ENCODE results near the gene GRP.
"Not testable (repeated sequence)": the region's sequence is repeated elsewhere in the genome, so short reads cannot be mapped to it uniquely, and the experiment has no call there.

GRCh38 chr18:59255491-59255890, 35.5 kb downstream of the GRP start:
- TF ChIP-seq CTCF, POLR2A (IDR thresholded peaks at IDR 0.05): not testable (repeated sequence)

Measured in thyroid gland (tissue), 4 donors.